ENCODE measurements around the gene PUSL1. TPM values are rescaled to one million over a fixed set of nuclear protein-coding genes. Genes with fewer than 3 reads are reported as not detected.

PUSL1 gene, protein sequence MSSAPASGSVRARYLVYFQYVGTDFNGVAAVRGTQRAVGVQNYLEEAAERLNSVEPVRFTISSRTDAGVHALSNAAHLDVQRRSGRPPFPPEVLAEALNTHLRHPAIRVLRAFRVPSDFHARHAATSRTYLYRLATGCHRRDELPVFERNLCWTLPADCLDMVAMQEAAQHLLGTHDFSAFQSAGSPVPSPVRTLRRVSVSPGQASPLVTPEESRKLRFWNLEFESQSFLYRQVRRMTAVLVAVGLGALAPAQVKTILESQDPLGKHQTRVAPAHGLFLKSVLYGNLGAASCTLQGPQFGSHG
- total RNA-seq: 32.4 and 42.2 TPM in 2 replicates

DNA sequence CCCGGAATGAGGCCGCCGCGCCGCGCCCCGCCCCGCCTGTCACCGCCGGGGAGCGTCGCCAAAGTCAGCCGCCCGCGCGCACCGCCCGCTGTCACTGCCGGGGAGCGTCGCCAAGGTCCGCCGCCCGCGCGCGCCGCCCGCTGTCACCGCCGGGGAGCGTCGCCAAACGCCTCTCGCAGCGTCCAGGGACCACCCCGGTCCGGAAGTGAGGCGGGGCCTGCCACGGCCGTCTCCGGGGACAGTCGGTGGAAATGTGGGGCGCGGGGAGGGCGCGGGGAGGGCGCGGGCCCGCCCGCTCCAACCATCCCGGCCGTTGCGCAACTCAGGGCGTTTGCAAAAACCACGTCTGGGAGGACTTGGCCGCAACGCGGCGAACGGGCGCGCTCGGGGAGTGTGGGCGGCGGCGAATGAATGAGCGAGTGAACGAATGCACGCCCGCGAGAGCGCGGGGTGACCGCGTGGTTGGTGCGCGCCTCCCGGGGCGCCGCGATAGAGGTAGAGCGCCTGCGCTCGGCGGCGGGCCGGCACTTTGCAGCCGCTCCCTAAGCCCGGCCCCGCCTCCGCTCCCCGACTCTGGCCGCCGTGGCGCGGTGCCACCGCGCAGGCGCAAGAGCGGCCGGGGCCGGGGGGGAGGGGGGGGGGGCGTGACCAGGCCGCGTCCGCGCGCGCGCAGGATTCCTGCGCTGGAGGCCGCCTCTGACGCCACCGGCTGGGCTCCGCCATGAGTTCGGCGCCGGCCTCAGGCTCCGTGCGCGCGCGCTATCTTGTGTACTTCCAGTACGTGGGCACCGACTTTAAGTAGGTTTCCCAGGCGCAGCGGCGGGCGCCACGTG lies at the start of gene PUSL1, which contains the start of gene ACAP3:
TSS of gene PUSL1 (plus strand) at position 675 of the 833 bp plus-strand sequence. CDS start at position 722, 47 bp downstream.
TSS of gene ACAP3 (minus strand) at position 8 of the 833 bp plus-strand sequence. CDS start 115 bp downstream, outside the sequence.

DNA sequence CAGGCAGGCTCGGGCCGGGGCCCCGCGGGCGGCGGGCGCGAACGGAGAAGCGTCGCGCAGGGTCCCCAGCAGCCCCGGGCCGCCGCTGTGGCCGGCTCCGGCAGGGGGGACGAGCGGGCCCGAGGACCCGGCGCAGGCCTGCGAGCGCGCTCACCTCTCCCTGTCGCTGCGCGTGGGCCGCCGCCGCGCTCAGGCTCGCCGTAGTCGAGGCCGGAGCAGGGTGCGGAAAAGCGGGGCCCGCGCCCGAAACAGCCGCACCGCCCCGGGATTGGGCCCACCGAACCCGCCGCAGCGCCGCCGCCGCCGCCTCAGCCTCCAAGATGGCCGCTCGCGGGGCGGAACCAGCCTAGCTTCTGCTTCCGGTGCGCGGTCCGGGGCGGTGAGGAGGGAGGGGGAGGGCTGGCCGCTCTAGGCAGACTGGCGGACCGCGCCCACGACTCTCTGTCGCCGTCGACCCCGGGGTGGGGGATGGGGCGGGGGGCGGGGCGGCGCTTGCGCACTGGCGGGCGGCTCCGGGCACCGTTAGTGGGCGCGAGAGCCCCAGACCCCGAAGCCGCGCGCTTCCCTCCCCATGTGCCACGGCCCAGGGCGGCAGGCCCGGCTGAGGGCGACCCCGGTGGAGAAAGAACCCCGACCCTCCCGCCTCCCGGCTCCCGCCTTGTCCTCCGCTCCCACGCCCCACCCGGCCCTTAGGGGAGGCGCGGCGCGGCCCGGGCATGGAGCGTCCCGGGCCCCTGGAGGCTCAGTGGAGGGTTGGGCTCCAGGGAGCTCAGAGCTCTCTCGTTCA lies 34.7 kb upstream of the PUSL1 start, which contains the start of gene UBE2J2:
TSS of gene UBE2J2 (minus strand) at position 343 of the 787 bp plus-strand sequence. CDS start 5,862 bp downstream, outside the sequence.

DNA sequence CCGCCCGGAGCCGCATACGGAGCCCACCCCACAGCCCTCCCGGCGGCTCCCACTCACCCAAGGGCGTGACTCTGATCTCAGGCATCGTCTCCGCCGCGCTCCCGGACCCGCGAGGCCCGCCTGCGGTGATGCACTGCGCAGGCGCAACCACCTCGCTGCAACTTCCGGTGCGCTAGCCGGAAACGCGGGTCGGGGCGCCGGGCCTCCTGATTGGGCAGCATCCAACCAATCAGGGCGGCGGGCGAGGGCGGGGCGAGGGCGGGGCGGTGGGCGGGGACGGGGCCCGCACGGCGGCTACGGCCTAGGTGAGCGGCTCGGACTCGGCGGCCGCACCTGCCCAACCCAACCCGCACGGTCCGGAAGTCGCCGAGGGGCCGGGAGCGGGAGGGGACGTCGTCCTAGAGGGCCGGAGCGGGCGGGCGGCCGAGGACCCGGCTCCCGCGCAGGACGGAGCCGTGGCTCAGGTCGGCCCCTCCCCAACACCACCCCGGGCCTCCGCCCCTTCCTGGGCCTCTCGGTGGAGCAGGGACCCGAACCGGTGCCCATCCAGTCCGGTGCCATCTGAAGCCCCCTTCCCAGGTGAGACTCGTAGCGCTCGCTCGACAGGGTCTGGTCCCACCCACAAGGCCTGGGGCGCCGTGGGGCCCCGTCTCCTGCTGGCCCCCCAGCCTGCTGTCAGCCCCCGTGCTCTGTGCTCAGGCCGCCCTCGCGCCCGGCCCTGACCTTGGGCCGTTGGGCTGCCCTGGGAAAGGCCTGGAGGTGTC lies 16.3 kb downstream of the PUSL1 start, which contains the start of the genes CPTP and INTS11:
TSS of gene CPTP (plus strand) at position 279 of the 764 bp plus-strand sequence. CDS start 2,109 bp downstream, outside the sequence.
TSS of gene INTS11 (minus strand) at position 137 of the 764 bp plus-strand sequence. CDS start at position 85, 52 bp downstream.

DNA sequence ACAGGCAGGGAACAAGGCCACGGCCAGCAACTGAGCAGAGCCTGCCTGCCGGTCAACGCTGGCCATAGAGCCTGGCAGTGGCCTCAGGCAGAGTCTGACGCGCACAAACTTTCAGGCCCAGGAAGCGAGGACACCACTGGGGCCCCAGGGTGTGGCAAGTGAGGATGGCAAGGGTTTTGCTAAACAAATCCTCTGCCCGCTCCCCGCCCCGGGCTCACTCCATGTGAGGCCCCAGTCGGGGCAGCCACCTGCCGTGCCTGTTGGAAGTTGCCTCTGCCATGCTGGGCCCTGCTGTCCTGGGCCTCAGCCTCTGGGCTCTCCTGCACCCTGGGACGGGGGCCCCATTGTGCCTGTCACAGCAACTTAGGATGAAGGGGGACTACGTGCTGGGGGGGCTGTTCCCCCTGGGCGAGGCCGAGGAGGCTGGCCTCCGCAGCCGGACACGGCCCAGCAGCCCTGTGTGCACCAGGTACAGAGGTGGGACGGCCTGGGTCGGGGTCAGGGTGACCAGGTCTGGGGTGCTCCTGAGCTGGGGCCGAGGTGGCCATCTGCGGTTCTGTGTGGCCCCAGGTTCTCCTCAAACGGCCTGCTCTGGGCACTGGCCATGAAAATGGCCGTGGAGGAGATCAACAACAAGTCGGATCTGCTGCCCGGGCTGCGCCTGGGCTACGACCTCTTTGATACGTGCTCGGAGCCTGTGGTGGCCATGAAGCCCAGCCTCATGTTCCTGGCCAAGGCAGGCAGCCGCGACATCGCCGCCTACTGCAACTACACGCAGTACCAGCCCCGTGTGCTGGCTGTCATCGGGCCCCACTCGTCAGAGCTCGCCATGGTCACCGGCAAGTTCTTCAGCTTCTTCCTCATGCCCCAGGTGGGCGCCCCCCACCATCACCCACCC lies 22.9 kb downstream of the PUSL1 start, which contains the start of gene TAS1R3:
TSS of gene TAS1R3 (plus strand) at position 213 of the 898 bp plus-strand sequence. CDS start at position 279, 66 bp downstream.

DNA sequence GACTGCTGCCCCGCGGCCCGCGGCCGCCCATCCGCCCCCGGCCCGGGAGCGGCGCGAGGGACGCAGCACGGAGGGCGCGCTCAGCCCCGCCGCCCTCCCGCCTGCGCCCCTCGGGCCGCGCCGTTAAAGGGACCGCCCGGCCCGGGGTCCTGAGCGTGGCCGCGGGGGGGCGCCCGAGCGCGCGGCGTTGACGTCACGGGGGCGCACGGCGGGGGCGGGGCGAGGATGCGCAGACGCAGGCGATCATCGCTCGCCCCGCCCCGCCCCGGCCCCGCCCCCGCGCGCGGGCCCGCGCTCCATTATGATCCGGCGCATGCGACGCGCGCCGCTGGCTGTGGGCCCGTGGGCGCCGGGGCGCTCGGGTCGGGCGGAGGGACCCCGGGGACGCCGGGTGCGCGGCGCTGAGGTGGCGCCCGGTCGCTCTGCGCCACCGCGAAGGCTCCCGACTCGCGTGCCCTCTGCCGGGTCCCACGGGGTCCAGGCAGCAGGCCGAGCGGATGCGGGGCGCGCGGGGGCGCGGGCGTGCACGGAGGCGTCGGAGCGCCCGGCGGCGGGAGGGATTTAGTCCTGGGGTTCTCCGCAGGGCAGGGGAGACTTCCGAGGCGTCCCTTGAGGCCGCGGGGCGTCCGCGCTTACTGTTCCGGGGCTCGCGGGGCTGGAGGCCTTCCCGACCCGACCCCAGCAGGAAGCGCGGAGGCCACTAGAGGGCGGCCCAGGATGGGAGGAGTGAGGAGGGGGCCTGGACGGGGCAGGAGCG lies 41.0 kb downstream of the PUSL1 start, which contains the start of gene DVL1:
TSS of gene DVL1 (minus strand) at position 163 of the 757 bp plus-strand sequence. CDS start 353 bp downstream, outside the sequence.

DNA sequence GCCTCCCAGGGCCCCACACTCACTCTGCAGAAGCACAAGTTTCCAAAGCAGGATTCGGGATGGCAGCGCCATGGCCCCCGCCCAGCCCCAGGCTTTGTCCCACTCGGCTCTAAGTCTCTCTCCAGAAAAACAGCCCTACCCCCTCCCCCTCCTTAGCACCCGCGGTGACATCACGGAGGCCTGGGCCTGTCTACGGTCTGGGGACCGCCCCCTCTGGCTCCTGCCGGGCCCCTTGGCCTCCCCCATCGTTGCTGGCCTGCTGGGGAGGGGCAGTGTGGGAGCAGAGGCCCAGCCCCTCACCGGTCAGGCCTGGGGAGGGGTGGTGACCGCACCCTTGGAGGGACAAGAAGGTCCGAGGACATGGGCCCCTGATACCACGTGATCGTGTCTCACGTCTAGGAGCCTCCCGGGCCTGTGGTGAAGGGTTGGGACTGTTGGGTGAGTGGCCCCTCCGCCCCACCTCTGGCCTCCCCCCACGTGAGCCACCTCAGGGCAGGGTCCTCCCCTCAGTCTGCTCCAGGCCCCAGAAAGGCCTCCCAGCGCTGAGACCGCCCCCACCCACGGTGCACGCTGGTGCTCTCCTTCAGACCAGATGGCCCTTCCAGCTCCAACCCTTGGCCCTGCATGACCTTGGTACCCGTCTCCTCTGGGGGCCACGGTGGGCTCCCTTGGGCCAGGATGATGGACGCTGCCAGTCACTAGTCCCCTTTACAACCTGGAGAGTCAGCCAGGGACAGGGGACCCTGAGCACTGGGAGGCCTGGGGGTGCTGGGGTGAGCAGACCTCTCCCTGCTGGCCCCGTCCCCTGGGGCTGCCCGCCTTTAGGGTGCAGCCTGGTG lies 50.3 kb downstream of the PUSL1 start, which contains the start of gene MXRA8:
TSS of gene MXRA8 (minus strand) at position 123 of the 839 bp plus-strand sequence. CDS start at position 72, 51 bp downstream.

Other genes with a start within 250 kb of the PUSL1 start
- not detected in 2 replicates for gene RNF223, start 234.3 kb upstream of the PUSL1 start, total RNA-seq
- 13.8 and 14.7 TPM in 2 replicates for gene C1orf159, start 192.5 kb upstream of the PUSL1 start, total RNA-seq
- gene TTLL10, start 134.7 kb upstream of the PUSL1 start, total RNA-seq: not detected in 2 replicates
- gene TNFRSF18, start 102.0 kb upstream of the PUSL1 start, total RNA-seq: 0.34 TPM in 1 of 2 replicates, not detected in the other
- 0.17 and 0.30 TPM in 2 replicates for gene TNFRSF4, start 94.4 kb upstream of the PUSL1 start, total RNA-seq
- 125 and 128 TPM in 2 replicates for gene SDF4, start 76.6 kb upstream of the PUSL1 start, total RNA-seq
- 23.2 and 25.7 TPM in 2 replicates for gene B3GALT6, start 76.4 kb upstream of the PUSL1 start, total RNA-seq
- 0.17 and 0.59 TPM in 2 replicates for gene C1QTNF12, start 61.9 kb upstream of the PUSL1 start, total RNA-seq
- gene UBE2J2, start 34.7 kb upstream of the PUSL1 start, total RNA-seq: 45.9 and 61.7 TPM in 2 replicates
- 0.30 and 1.2 TPM in 2 replicates for gene SCNN1D, start 28.2 kb upstream of the PUSL1 start, total RNA-seq
- 27.6 and 28.9 TPM in 2 replicates for gene ACAP3, start 667 bp upstream of the PUSL1 start, total RNA-seq
- 112 and 113 TPM in 2 replicates for gene INTS11, start 16.1 kb downstream of the PUSL1 start, total RNA-seq
- gene CPTP, start 16.2 kb downstream of the PUSL1 start, total RNA-seq: 26.0 and 29.1 TPM in 2 replicates
- under 0.01 TPM in 2 replicates for gene TAS1R3, start 22.7 kb downstream of the PUSL1 start, total RNA-seq
- gene DVL1, start 40.8 kb downstream of the PUSL1 start, total RNA-seq: 60.1 and 71.6 TPM in 2 replicates
- gene MXRA8, start 50.0 kb downstream of the PUSL1 start, total RNA-seq: 382 and 409 TPM in 2 replicates
- 193 and 196 TPM in 2 replicates for gene AURKAIP1, start 66.6 kb downstream of the PUSL1 start, total RNA-seq
- 53.2 and 54.5 TPM in 2 replicates for gene CCNL2, start 90.7 kb downstream of the PUSL1 start, total RNA-seq
- 153 and 190 TPM in 2 replicates for gene MRPL20, start 98.7 kb downstream of the PUSL1 start, total RNA-seq
- 0.45 and 0.50 TPM in 2 replicates for gene ANKRD65, start 112.7 kb downstream of the PUSL1 start, total RNA-seq
- gene VWA1, start 127.1 kb downstream of the PUSL1 start, total RNA-seq: 7.1 and 7.9 TPM in 2 replicates
- gene ATAD3C, start 141.1 kb downstream of the PUSL1 start, total RNA-seq: under 0.01 TPM in 1 of 2 replicates, not detected in the other
- 25.1 and 26.3 TPM in 2 replicates for gene ATAD3B, start 163.2 kb downstream of the PUSL1 start, total RNA-seq
- gene ATAD3A, start 203.6 kb downstream of the PUSL1 start, total RNA-seq: 65.6 and 66.2 TPM in 2 replicates
- 3.0 and 4.0 TPM in 2 replicates for gene TMEM240, start 232.0 kb downstream of the PUSL1 start, total RNA-seq